MCF 10A (cell line): ENCODE measurements around the gene PRDM10. TPM values are rescaled to one million over a fixed set of nuclear protein-coding genes. Genes with fewer than 3 reads are reported as not detected.

Source experiments
- BruUV-seq: library from RNA; stranded (reverse); fragments of 400-500 nt; replicated peaks from 2 replicates; lab custom pipeline; 2021; lab: Mats Ljungman, UMichigan
- CTCF ChIA-PET: fragments of 300-600 bp; sonication (Branson Sonifier 250); formaldehyde crosslinking; extraction: SDS; loops from one replicate; lab custom pipeline; 2021; ENCODE audit warnings: antibody characterized with exemption, inconsistent platforms; lab: Yijun Ruan, JAX
- POLR2A ChIA-PET: fragments of 300-600, 350-650 bp; sonication (Branson Sonifier 250); formaldehyde crosslinking; extraction: SDS; loops from one replicate; lab custom pipeline; 2020; ENCODE audit warnings: antibody characterized with exemption, inconsistent platforms; lab: Yijun Ruan, JAX
- DNase-seq: peaks from one replicate; pipeline ENCODE4 v3.0.0-alpha.2; 2018; ENCODE audit not compliant: unreplicated experiment
- H3K27ac Mint-ChIP-seq: one replicate; pipeline ENCODE4 v1.8.0; 2022; ENCODE audit warnings: mild to moderate bottlenecking, low read depth, mixed read lengths; ENCODE audit not compliant: unreplicated experiment
- H3K27me3 Mint-ChIP-seq: one replicate; pipeline ENCODE4 v1.8.0; 2022; ENCODE audit warnings: mixed read lengths; ENCODE audit not compliant: insufficient read depth, unreplicated experiment
- H3K36me3 Mint-ChIP-seq: one replicate; pipeline ENCODE4 v1.8.0; 2022; ENCODE audit warnings: mild to moderate bottlenecking, moderate library complexity, mixed read lengths; ENCODE audit not compliant: insufficient read depth, unreplicated experiment
- H3K4me1 Mint-ChIP-seq: one replicate; pipeline ENCODE4 v1.8.0; 2022; ENCODE audit warnings: mixed read lengths; ENCODE audit not compliant: insufficient read depth, unreplicated experiment
- H3K4me3 Mint-ChIP-seq: one replicate; pipeline ENCODE4 v1.8.0; 2022; ENCODE audit warnings: mild to moderate bottlenecking, moderate library complexity, mixed read lengths; ENCODE audit not compliant: unreplicated experiment
- H3K9me3 Mint-ChIP-seq: one replicate; pipeline ENCODE4 v1.8.0; 2022; ENCODE audit warnings: mixed read lengths; ENCODE audit not compliant: unreplicated experiment
- CTCF ChIP-seq: fragments of 200-600 bp; IDR thresholded peaks from one replicate; pipeline ENCODE4 v1.8.0; 2022; ENCODE audit warnings: antibody characterized with exemption, mild to moderate bottlenecking; ENCODE audit not compliant: unreplicated experiment
- intact Hi-C: fragments of 100-400 bp; cut with micrococcal nuclease; formaldehyde crosslinking; loops from 2 replicates; pipeline ENCODE4 v1.14.1; 2022
- total RNA-seq: library from RNA; stranded (reverse); gene quantifications from 2 replicates; pipeline ENCODE4 v1.2.3, GENCODE V29; 2022

Gene PRDM10
- total RNA-seq, 1 experiment from 2014 or later = 5.1 TPM

GRCh38 chr11:129992161-129992944, 10.3 kb downstream of the PRDM10 start:
- Mint-ChIP-seq H3K27ac (no peak overlapping the region), H3K36me3 (peaks cover 18% of the 10 kb centered on the region), H3K27me3 (no peaks in the 10 kb centered on the region), H3K9me3 (peaks cover 4% of the 10 kb centered on the region), H3K4me3 (no peak overlapping the region), H3K4me1 (peaks cover 24% of the 10 kb centered on the region)
- CTCF ChIA-PET = interaction anchor here (0.6 to 3.8 kb wide), 24 partner anchors 9 to 153 kb away, joined by 3 to 39 read pairs (median 4); no protein-coding TSS in a partner anchor
- BruUV-seq = no TSS peak
- POLR2A ChIA-PET = interaction anchor here (0.7 to 5.2 kb wide), 7 partner anchors 10 to 154 kb away, joined by 3 to 35 read pairs (median 3); partner anchors contain the start of genes APLP2 and PRDM10
- intact Hi-C loops = loop anchor here (1.0 kb wide), 1 partner anchor 8 kb away; no protein-coding TSS in a partner anchor
- DNase-seq = peak; percentile 81
- TF ChIP-seq CTCF = peak; percentile 32

GRCh38 chr11:129989149-129989813, 13.4 kb downstream of the PRDM10 start:
- TF ChIP-seq CTCF = no peak
- intact Hi-C loops = no loop called here
- peaks cover 6% of the 10 kb centered on the region for H3K9me3 Mint-ChIP-seq
- H3K36me3 Mint-ChIP-seq = no peaks in the 10 kb centered on the region
- no peak for DNase-seq
- no peak overlapping the region for H3K4me3 Mint-ChIP-seq
- no peaks in the 10 kb centered on the region for H3K27me3 Mint-ChIP-seq
- ChIA-PET POLR2A (interaction anchor here (0.5 to 5.2 kb wide), 5 partner anchors 11 to 180 kb away, joined by 3 to 35 read pairs (median 4); partner anchors contain the start of gene PRDM10), CTCF (interaction anchor here (0.6 to 3.8 kb wide), 7 partner anchors 42 to 400 kb away, joined by 3 to 39 read pairs (median 3); no protein-coding TSS in a partner anchor)
- H3K27ac Mint-ChIP-seq = no peak overlapping the region
- H3K4me1 Mint-ChIP-seq = peaks cover 14% of the 10 kb centered on the region
- BruUV-seq = no TSS peak

GRCh38 chr11:129987950-129988349, 14.7 kb downstream of the PRDM10 start:
- POLR2A ChIA-PET = interaction anchor here (0.9 to 5.2 kb wide), 3 partner anchors 14 to 136 kb away, joined by 3 to 35 read pairs (median 3); partner anchors contain the start of gene PRDM10
- CTCF ChIA-PET = interaction anchor here (0.6 to 1.8 kb wide), 2 partner anchors 144 to 571 kb away, joined by 3 to 12 read pairs; no protein-coding TSS in a partner anchor

More at GRCh38 chr11:129987950-129988349, 14.7 kb downstream of the PRDM10 start:
- Mint-ChIP-seq H3K4me1 (peaks cover 6% of the 10 kb centered on the region), H3K27ac (no peak overlapping the region), H3K27me3 (no peaks in the 10 kb centered on the region), H3K4me3 (no peak overlapping the region), H3K36me3 (no peaks in the 10 kb centered on the region), H3K9me3 (peaks cover 6% of the 10 kb centered on the region)
- DNase-seq = no peak
- BruUV-seq = no TSS peak
- intact Hi-C loops = no loop called here
- TF ChIP-seq CTCF = no peak
